ENCODE results near the gene SLC6A13. TPM values are rescaled to one million over a fixed set of nuclear protein-coding genes. Genes with fewer than 3 reads are reported as not detected.

The SLC6A13 gene
- total RNA-seq, 1 experiment from 2014 or later, result not detected

DNA sequence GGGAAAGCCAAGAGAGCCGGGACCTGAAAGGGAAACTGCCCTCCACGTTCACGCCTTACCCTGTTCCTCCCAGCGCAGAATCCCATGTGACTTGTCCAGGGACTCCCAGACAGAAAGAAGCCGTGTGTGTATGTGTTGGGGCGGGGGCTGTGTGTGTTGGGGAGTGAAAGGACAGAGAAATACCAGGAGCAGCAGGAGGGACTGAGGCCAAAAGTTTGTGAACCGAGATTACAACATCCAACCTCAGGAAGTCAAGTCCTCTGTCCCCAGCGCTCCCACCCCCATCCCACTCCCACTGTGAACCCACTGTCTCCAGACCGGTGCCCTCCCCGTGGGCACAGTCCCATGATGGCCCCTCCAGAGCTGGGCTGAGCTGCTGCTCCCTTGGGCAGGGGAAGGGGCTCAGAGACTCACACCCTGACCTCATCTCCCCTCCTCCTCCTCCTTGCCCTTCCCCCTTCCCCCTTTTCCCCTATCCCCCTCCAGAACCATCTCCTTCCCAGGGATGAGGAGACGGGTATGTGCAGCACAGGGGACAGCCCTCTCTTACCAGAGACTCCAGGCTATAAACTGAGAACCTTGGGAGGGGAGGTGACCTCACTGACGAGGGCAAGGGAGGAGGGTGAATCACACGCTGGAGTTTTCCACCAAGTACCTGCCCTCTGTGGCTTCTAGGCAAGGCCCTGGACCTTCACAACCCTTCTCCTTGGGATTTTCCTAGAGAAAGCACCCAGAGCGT is 48.5 kb downstream of the SLC6A13 start, which contains the start of gene SLC6A12:
SLC6A12 (minus strand) TSS at position 155 of the 739 bp plus-strand sequence. CDS start 4,171 bp downstream, outside the sequence.
- no peak for DNase-seq (ENCODE audit: low read depth)

DNA sequence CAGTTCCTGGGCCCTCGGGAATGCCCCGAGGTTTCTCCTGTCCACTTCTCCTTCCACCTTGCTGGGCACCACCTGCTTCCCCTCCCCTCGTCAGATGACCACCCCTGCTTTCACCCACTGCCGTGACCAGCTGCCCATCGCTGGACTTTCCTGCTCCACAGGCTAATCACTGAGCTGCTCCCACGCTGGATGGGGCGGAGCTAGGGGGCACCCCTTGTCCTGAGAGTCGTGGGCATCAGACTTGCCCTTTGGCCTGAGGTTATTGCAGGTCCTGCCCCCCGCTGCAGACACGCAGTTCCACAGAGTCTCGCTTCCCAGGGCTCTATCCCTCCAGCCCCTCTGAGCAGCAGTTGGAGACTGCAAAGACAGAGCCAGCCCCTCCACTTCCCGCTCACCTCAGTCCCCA is 49.1 kb downstream of the SLC6A13 start:
- no peak for DNase-seq (ENCODE audit: low read depth)

DNA sequence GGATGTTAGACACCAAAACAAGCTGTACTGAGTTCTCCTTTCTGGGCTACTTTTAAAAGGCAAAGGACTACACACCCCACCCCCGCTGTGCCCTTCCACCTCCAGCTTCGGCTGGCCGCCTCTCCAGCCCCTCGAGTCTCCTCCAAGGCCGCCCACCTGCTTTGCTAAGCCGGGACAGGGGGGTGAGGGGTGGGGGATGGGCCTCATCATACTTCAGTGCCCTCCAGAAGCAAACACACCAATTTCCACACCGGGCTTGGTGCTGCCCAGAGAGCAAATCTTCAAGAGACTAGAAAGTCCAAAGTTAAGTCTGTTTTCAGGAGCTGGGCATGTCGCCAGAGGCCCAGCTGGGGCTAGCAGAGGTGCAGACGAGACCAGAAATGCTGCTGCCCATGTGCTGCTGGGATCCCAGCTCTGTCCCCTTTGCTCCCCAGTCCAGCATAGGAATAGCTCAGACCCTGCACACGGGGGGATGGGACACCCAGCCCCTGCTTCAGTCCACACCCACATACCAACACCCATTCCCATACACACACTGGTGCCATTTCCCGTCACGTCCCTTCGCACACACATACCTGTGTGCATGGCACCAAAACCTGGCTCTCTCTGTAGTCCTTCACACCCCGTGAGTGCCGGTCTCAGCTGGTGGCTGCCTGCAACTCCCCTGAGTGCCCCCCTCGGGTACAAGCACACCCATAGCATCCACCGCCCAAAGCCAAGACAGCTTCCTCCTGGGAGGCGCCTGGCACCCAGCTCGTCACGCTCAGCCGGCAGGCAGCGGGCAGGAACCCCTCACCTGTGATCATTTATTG is 49.7 kb downstream of the SLC6A13 start:
- DNase-seq (ENCODE audit: low read depth), result no peak

GRCh38 chr12:212415-212714 is 50.3 kb downstream of the SLC6A13 start:
- no peak for DNase-seq (ENCODE audit: low read depth)

- DNase-seq (ENCODE audit: low read depth), result no peak
Measured at GRCh38 chr12:211639-212414, 50.8 kb downstream of the SLC6A13 start.

- DNase-seq (ENCODE audit: low read depth), result peak; percentile 24
Measured at GRCh38 chr12:211142-211465, 51.5 kb downstream of the SLC6A13 start.

GRCh38 chr12:210277-211141 is 52.1 kb downstream of the SLC6A13 start:
- no peak for DNase-seq (ENCODE audit: low read depth)

GRCh38 chr12:209851-210250 is 52.8 kb downstream of the SLC6A13 start:
- DNase-seq (ENCODE audit: low read depth), result no peak

- DNase-seq (ENCODE audit: low read depth), result no peak
Measured at GRCh38 chr12:209246-209645, 53.4 kb downstream of the SLC6A13 start.

- no peak for DNase-seq (ENCODE audit: low read depth)
Measured at GRCh38 chr12:208813-209212, 53.8 kb downstream of the SLC6A13 start.

DNA sequence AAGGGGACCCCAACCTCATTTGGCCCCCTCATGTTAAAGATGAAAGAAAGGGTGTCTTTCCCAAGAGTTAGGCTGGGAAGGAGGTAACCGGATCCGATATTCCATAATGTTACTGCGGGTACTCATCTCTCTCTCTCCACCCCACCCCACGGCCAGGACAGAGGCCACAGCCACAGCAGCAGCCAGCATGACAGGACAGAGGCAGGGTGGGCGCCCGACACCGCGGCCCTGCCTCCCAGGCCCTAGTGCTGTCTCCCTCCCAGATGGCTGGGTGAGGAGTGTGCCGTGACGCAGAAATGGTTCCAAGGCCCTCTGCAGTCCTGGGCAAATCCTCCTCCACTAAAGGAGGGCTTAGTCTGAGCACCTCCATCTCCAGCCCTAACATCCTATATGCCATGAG is 54.8 kb downstream of the SLC6A13 start:
- no peak for DNase-seq (ENCODE audit: low read depth)

DNA sequence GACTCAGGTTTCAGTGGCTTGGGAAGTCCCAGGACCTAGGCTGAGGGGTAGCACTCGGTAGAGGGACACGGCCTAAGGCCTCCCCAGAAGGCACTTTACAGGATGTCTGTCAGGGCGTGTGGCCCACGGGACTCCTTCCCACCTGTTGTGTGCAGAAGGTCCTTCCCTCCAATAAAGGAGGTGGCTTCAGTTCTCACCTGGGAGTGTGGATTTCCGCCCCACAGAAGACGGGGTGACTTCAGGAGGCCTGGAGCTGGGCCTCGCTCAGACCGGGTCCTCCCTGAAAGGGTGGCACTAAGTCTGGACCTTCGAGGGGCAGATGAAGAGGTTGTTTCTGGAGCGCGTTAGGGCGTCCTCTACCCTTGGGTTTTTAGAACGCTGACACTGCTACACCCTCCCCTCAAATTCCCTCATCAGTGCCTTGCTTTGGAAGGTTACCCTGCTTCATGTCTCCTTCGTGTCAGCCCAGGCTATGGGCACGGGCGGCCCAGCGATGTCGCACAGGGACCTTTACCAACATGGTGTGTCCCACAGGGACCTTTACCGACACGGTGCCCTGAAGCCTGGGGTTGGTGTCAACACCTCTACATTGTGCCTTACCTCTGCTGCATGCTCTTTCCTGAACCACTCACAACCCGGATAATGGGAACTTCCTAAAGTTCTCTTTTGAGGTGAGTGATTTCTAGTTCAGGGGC is 55.7 kb downstream of the SLC6A13 start:
- DNase-seq (ENCODE audit: low read depth), result no peak

DNA sequence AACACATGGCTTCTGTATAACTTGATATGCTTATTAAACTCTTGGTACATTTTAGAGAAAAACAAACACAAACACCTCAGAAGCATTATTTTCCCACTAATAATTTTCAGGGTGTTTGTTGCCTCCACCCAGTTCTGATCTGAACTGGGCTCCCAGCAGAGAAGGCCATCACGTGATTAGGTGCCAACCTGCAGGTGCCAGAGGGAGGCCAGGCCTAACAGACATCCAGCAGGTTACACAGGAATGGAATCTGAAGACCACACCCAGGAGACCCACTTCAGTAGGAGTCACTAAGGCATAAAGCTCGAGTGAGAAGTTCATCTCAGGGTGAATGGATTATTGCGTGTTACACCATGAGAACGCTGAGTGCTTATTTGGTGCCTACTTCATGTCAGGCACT is 57.6 kb downstream of the SLC6A13 start:
- DNase-seq (ENCODE audit: low read depth), result no peak

DNA sequence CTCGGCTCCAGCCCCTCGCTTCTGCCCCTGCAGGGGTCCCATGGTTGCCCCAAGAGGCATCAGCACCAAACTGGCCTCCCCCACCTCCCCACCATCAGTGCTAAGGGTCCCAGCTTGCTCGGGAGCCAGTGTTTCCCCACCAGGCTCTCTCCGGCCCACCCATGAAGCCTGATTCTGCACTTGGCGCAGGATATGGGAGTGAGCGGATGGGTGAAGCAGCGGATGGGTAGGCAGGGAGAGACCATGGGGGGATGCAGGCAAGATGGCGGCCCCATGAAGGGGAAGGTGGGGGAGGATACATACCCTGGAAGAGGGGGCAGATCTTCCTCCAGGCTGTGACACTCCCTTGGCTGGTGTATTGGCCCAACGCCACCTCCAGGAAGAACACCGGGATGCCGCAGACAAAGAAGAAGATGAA is 58.4 kb downstream of the SLC6A13 start:
- no peak for DNase-seq (ENCODE audit: low read depth)

- DNase-seq (ENCODE audit: low read depth), result no peak
Measured at GRCh38 chr12:203462-204260, 59.0 kb downstream of the SLC6A13 start.

DNA sequence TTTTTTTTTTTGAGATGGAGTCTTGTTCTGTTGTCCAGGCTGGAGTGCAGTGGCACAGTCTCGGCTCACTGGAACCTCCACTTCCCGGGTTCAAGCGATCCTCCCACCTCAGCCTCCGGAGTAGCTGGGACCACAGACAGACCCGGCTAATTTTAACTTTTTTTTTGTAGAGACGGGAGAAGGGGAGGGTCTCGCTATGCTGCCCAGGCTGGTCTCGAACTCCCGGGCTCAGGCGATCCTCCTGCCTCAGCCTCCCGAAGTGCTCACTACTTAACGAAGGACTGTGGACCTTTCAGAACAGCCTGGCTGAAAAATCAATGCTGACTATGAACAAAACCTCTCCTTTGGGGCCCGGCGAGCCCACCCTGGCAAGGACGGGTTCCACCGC is 59.6 kb downstream of the SLC6A13 start:
- DNase-seq (ENCODE audit: low read depth), result no peak

DNA sequence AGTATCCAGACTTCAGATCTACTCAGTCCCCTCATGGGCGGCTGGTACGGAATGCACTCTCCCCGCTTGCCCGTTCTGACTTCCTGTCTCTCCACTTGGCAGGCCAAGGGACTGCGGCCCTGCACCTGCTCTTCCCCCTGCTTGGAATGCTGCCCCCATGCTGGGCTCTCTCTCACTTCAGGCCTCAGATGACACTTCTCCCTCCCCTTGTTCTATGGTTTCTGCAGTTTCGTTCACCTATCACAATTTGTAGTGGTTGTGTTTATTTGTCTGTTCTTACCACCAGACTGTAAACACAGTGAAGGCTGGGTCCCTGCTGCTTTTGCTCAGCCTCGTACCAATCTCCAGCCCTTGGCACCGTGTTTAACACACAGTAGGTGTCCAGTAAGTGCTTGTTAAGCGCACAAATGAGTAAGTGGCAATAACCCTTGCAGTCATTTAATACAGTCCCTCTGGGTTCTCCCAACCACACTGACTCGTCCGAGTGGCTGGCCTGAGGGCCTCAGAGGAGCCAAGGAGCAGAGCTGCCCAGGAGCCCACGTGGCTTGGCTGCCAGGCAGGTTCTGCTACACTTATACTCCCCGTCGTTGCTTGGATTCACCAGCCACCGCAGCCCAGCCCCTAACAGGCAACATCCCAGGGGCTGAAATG is 60.4 kb downstream of the SLC6A13 start:
- DNase-seq (ENCODE audit: low read depth), result no peak

DNA sequence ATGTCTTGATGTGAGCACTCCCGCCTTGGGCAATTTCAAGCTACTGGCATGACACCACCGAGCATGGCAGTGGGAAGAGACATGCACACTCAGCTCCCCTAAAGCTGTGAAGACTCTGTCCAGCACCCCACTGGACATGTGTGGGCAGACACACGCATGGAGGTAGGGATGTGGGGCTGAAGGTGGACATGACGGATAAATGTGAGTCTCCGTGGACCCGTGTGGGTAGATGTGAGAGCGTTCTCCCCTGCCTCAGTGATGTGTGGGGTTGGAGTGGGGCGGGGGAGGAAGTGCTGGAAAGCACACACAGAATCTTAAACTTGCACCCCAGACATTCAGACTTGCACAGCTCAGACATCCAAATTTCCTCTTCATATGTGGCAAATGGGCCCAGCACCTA is 61.3 kb downstream of the SLC6A13 start:
- no peak for DNase-seq (ENCODE audit: low read depth)

- DNase-seq (ENCODE audit: low read depth), result no peak
Measured at GRCh38 chr12:198705-199104, 63.9 kb downstream of the SLC6A13 start.

Data from M059J (cell line).